Smooth muscle cell (in vitro differentiated cells): Measurements from ENCODE around the gene SPOP. TPM values are rescaled to one million over a fixed set of nuclear protein-coding genes. Genes with fewer than 3 reads are reported as not detected.

ENCODE experiments used
- DNase-seq: peaks from one replicate; lab custom pipeline; 2025; ENCODE audit not compliant: unreplicated experiment; lab: John Stamatoyannopoulos, UW
- H2AFZ ChIP-seq: fragments of 200-600 bp; sonication (generic); 2 replicates; pipeline ENCODE4 v1.6.0; 2016; ENCODE audit warnings: antibody characterized with exemption, low read depth, mild to moderate bottlenecking
- H3F3A ChIP-seq: fragments of 200-600 bp; sonication (generic); 2 replicates; pipeline ENCODE4 v1.6.0; 2017; ENCODE audit warnings: antibody characterized with exemption, low read depth
- H3K27ac ChIP-seq: fragments of 200-600 bp; sonication (generic); 2 replicates; pipeline ENCODE4 v1.5.1; 2016; ENCODE audit warnings: low read depth, mild to moderate bottlenecking
- H3K27me3 ChIP-seq: fragments of 200-600 bp; sonication (generic); 2 replicates; pipeline ENCODE4 v1.6.1; 2016; ENCODE audit warnings: low read depth, mild to moderate bottlenecking
- H3K36me3 ChIP-seq: fragments of 200-600 bp; sonication (generic); 2 replicates; pipeline ENCODE4 v1.5.1; 2016; ENCODE audit warnings: low read depth
- H3K4me1 ChIP-seq: fragments of 200-600 bp; sonication (generic); 2 replicates; pipeline ENCODE4 v1.5.1; 2016; ENCODE audit warnings: low read depth
- H3K4me2 ChIP-seq: fragments of 200-600 bp; sonication (generic); 2 replicates; pipeline ENCODE4 v1.6.0; 2016; ENCODE audit warnings: mild to moderate bottlenecking
- H3K4me3 ChIP-seq: fragments of 200-600 bp; sonication (generic); 2 replicates; pipeline ENCODE4 v1.5.1; 2016; ENCODE audit warnings: mild to moderate bottlenecking
- H3K79me2 ChIP-seq: fragments of 200-600 bp; sonication (generic); 2 replicates; pipeline ENCODE4 v1.6.0; 2016; ENCODE audit warnings: low read depth, mild to moderate bottlenecking
- H3K9ac ChIP-seq: fragments of 200-600 bp; sonication (generic); 2 replicates; pipeline ENCODE4 v1.6.0; 2016; ENCODE audit warnings: low read depth
- H3K9me3 ChIP-seq: fragments of 200-600 bp; sonication (generic); replicated peaks from 2 replicates; pipeline ENCODE4 v1.5.1; 2016; ENCODE audit warnings: low read depth
- H4K20me1 ChIP-seq: fragments of 200-600 bp; sonication (generic); 2 replicates; pipeline ENCODE4 v1.6.0; 2016; ENCODE audit warnings: low read depth
- WGBS: methylation state at CpG from one replicate; pipeline ENCODE4 v1.1.7; 2016; ENCODE audit warnings: low lambda C conversion rate; 5-methylcytosine and 5-hydroxymethylcytosine counted together
- polyA plus RNA-seq: library from polyadenylated mRNA; unstranded; fragments of >200 nt; fragmentation: Nextera tagmentation; extraction: Ambion mirVana; gene quantifications from 2 replicates; pipeline ENCODE4 v1.2.1, GENCODE V29; 2016
- total RNA-seq: library from RNA; depleted of rRNA; stranded (reverse); fragments of >200 nt; gene quantifications from 2 replicates; pipeline ENCODE4 v1.2.3, GENCODE V29; 2014
- TF ChIP-seq, protein P1 (sequence below): fragments of 200-600 bp; sonication (generic); IDR thresholded peaks from 2 replicates; pipeline ENCODE4 v1.5.1; 2017; ENCODE audit warnings: borderline replicate concordance, mild to moderate bottlenecking, antibody characterized with exemption; ENCODE audit not compliant: insufficient read depth, poor library complexity, severe bottlenecking

Gene SPOP
- total and polyA plus RNA-seq, 2 experiments from 2014 or later, result 55.0 to 69.8 TPM

DNA sequence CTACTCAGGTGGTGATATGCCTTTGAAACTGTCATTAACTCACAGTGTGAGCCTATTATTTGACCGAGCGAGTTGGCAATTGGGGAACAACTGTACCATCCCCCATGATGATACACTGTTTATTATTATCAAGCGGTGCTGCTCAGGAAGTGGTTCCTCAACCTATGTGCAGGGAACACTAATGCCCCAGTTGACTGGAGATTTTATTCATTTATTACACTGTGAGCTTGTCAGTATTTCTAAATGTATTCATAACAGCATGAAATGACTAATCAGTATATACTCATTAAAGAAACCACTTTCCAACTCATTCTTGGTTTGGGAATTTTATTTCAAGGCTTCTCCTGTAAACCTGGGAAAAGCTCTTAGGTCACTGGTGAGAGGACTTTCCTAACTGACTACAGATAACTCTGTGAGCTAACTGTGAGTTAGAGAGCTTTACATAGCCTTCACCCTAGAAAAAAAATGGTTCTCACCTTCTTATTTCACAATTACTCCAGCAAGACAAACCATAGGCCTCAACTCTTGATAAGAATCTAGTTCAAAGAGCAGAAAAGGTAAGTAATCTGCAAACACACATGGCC, 59.8 kb downstream of the SPOP start:
- Histone ChIP-seq H3K4me3 (no peak overlapping the region), H3K4me1 (no peaks in the 10 kb centered on the region), H3K4me2 (no peak overlapping the region), H3K9me3 (no peaks in the 10 kb centered on the region), H3K27ac (no peak overlapping the region), H3F3A (no peaks in the 10 kb centered on the region), H3K9ac (no peak overlapping the region), H2AFZ (no peak overlapping the region), H4K20me1 (peaks cover 56% of the 10 kb centered on the region), H3K79me2 (no peaks in the 10 kb centered on the region), H3K36me3 (peaks cover 27% of the 10 kb centered on the region), H3K27me3 (no peaks in the 10 kb centered on the region)
- TF ChIP-seq, protein P1, sequence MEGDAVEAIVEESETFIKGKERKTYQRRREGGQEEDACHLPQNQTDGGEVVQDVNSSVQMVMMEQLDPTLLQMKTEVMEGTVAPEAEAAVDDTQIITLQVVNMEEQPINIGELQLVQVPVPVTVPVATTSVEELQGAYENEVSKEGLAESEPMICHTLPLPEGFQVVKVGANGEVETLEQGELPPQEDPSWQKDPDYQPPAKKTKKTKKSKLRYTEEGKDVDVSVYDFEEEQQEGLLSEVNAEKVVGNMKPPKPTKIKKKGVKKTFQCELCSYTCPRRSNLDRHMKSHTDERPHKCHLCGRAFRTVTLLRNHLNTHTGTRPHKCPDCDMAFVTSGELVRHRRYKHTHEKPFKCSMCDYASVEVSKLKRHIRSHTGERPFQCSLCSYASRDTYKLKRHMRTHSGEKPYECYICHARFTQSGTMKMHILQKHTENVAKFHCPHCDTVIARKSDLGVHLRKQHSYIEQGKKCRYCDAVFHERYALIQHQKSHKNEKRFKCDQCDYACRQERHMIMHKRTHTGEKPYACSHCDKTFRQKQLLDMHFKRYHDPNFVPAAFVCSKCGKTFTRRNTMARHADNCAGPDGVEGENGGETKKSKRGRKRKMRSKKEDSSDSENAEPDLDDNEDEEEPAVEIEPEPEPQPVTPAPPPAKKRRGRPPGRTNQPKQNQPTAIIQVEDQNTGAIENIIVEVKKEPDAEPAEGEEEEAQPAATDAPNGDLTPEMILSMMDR, result no peak
- no peak for DNase-seq
- WGBS, result 96% methylated on average over 3 of the region's 3 CpGs

DNA sequence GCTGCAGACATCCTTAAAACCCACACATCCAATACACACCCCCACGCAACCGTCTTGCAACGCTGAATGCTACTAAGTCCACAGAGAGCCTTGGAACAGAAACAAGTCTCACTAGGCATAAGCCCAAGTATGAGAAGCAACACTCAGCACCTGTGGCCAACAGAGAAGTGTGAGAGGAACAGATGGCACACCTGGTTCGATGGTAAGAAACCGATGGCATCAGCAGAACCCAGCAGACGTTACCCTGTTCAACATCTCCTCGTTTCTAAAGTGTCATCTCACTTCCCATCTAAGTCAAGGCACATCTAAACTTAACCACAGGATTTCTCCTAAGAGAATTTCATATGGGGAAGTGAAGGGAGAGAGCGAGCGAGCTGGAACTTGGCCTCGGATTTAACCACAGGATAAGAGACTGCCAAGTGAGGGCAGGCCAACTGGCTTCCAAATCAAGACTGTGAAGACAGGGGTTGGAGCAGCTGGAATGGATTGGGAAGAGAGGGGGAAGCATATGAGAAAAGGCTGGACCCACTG, 61.2 kb downstream of the SPOP start:
- no peaks in the 10 kb centered on the region for H3K27me3 ChIP-seq
- H3K36me3 ChIP-seq, result peaks cover 21% of the 10 kb centered on the region
- H2AFZ ChIP-seq, result no peak overlapping the region
- DNase-seq, result no peak
- 86% methylated on average over 10 of the region's 10 CpGs for WGBS
- TF ChIP-seq, protein P1, result no peak
- no peaks in the 10 kb centered on the region for H3K4me1 ChIP-seq
- H3K27ac ChIP-seq, result no peak overlapping the region
- no peak overlapping the region for H3K9ac ChIP-seq
- no peaks in the 10 kb centered on the region for H3K9me3 ChIP-seq
- peaks cover 59% of the 10 kb centered on the region for H4K20me1 ChIP-seq
- no peak overlapping the region for H3K4me3 ChIP-seq
- H3F3A ChIP-seq, result no peaks in the 10 kb centered on the region
- no peak overlapping the region for H3K4me2 ChIP-seq
- H3K79me2 ChIP-seq, result no peaks in the 10 kb centered on the region

DNA sequence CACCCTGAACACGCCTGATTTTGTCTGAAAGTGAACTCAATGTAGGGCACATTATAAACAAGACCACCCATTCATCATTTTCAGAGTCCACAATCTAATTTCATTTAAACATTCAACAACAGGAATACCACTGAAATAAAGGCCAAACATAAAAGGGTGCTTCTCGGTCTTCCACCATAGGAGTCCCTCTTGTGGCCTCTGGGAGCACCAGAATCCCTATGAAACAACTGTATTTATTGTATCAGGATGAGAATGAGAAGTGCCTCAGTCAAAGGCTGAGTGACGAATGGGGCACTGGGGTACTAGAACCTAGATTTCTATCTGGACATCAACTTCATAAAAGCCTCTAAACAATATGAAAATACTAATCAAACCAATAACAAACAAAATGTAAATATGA, 61.8 kb downstream of the SPOP start:
- H3K4me2 ChIP-seq, result no peak overlapping the region
- no peak overlapping the region for H3K9ac ChIP-seq
- H3K27ac ChIP-seq, result no peak overlapping the region
- no peaks in the 10 kb centered on the region for H3K27me3 ChIP-seq
- peaks cover 56% of the 10 kb centered on the region for H4K20me1 ChIP-seq
- H3K36me3 ChIP-seq, result peaks cover 15% of the 10 kb centered on the region
- no peak overlapping the region for H2AFZ ChIP-seq
- no peaks in the 10 kb centered on the region for H3F3A ChIP-seq
- TF ChIP-seq, protein P1, result no peak
- 89% methylated on average over 3 of the region's 3 CpGs for WGBS
- no peak for DNase-seq
- no peak overlapping the region for H3K4me3 ChIP-seq
- H3K79me2 ChIP-seq, result no peaks in the 10 kb centered on the region
- H3K4me1 ChIP-seq, result no peaks in the 10 kb centered on the region
- H3K9me3 ChIP-seq, result no peaks in the 10 kb centered on the region
